NAMALWA (cell line): ENCODE results near the gene CLRN1.
"Not testable (repeated sequence)": the region's sequence is repeated elsewhere in the genome, so short reads cannot be mapped to it uniquely, and the experiment has no call there.

ENCODE experiments used
- DNase-seq: peaks from one replicate; pipeline ENCODE4 v3.0.0-alpha.2; 2015; ENCODE audit warnings: low spot score

CLRN1 gene, protein sequence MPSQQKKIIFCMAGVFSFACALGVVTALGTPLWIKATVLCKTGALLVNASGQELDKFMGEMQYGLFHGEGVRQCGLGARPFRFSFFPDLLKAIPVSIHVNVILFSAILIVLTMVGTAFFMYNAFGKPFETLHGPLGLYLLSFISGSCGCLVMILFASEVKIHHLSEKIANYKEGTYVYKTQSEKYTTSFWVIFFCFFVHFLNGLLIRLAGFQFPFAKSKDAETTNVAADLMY

GRCh38 chr3:150972366-150973071 is at the start of gene CLRN1:
Gene CLRN1 (minus strand): TSS chr3:150972727. CDS start chr3:150972708, 19 bp downstream.
- no peak for DNase-seq

- DNase-seq, result no peak
These were observed 43.9 kb upstream of the CLRN1 start for GRCh38 chr3:151016478-151016795.

GRCh38 chr3:151015767-151016477 is 43.4 kb upstream of the CLRN1 start:
- DNase-seq, result no peak

GRCh38 chr3:151015181-151015580 is 42.7 kb upstream of the CLRN1 start:
- DNase-seq, result no peak

- DNase-seq, result no peak
These were observed 42.0 kb upstream of the CLRN1 start for GRCh38 chr3:151014501-151015018.

DNA sequence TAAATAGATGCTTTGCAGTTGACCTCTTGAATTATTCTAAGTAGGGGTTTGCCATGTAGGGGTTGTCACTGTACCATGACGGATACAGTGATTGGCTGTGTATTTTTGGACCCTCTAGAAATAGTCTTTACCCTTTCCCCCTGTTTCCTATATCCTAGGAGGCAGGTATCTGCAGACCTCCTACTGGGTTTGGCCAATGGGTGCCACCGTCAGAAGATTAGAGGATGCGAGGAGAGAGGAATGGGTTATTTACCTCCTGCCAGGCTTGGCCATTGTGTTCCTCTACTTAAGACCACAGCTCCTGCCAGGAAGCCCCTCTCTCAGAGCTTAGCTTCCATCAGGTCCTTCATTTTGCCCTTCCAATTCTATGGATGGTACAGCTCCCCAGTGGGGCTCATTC is 40.2 kb upstream of the CLRN1 start:
- no peak for DNase-seq

GRCh38 chr3:151011427-151011826 is 38.9 kb upstream of the CLRN1 start:
- no peak for DNase-seq

GRCh38 chr3:151009981-151010380 is 37.5 kb upstream of the CLRN1 start:
- DNase-seq, result no peak

DNA sequence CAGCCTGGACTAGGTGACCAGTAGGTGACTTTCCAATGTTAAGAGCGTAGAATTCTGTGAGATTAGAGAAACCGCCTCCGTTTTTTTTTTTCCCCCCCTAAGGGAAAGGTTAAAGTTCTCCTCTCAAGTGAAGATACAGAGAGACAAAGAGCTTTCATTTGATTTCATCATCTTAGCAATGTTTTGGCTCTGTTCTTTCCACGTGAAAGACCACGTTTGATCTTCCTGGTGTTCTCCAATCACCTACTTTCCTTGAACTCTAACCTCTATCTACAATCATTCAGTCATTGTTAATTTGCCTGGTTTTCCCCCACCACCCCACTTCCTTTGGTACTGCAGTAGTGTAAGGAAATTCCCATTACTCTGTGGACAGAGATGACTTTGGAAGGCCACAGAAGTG is 36.9 kb upstream of the CLRN1 start:
- no peak for DNase-seq

GRCh38 chr3:151008699-151009098 is 36.2 kb upstream of the CLRN1 start:
- DNase-seq, result peak; percentile 8

GRCh38 chr3:151003768-151004134 is 31.2 kb upstream of the CLRN1 start:
- no peak for DNase-seq

GRCh38 chr3:151003029-151003767 is 30.7 kb upstream of the CLRN1 start:
- DNase-seq, result no peak

DNA sequence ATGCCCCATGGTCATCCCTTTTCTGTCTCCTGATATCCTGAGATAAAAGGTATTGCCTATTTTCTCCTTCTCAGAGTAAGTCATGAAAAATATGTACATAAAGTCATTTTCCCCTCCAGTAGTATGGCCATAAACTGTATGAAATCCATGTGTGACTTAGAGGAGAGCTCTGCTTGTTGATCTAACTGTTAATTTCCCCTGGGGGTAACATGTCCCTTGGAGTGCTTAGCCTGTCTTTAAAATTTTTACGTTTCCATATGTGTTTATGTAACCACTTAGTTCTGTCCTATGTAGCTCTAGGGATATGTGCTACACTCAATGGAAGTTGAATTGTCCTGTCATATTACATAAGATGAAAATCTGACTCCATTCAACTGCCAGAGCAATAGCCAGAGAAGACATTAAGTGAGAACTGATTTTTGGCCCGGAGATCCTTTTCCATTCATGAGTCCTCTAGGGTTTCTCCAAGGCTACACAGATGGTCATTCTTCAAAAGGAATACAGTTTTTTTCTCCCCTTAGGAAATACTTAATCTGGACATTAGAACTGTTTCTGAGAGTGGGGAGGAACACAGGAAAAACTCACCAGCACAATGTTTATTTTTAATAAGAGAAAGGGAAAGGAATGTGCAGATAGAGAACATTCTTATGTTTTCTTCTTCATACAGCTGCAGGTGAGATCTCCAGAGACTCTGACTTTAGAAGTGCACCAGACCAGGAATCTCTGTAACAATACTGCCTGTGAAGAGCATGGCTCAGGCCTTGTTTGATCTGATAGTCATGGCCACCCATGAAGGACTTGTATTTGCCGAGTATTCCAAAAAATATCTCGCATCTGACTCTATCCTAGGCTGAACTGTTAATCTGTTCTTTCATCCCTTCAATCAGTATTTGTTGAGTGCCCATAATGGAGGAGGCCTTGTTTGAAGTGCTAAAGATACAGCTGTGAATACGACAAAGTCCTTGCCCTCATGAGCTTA is 29.8 kb upstream of the CLRN1 start:
- DNase-seq, result no peak

DNA sequence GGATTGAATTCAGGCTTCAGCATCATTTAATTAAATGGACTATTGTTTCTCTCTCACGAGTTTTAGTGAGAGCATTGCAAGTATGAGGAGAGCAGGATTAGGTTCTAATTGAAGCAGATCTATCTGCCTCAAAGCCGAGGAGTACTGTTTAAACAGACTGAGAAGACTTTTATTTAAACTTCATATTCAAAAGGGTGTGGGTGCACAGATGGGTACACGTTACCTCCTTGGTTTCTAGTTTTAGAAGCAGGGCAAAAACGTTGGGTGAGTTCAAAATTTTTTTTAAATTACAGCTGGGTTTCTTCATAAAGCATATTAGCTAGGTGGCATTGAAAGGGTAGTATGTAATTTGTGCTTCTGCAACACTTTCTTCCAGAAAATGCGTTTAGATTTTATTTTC is 26.5 kb upstream of the CLRN1 start:
- DNase-seq, result no peak

- no peak for DNase-seq
These were observed 24.2 kb upstream of the CLRN1 start for GRCh38 chr3:150996731-150997130.

DNA sequence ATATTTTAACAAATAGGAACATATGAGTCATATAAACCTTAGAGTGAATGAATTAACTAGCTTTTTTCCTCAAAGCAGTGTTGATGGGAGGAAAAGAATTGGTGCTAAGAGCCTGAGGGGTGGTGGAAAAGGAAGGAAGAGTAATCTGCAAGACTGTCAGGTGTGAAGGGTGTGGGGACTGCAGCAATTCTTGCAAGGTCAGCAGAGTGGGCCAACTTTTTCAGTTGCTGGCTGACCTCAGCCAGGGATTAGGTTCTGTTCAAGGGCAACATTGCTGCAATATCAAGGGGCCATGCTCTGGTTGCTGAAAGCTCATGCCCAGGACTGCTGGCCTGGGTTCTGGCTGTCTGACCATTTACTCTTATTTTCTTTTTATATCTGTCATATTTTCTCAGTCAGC is 23.0 kb upstream of the CLRN1 start:
- DNase-seq, result no peak

DNA sequence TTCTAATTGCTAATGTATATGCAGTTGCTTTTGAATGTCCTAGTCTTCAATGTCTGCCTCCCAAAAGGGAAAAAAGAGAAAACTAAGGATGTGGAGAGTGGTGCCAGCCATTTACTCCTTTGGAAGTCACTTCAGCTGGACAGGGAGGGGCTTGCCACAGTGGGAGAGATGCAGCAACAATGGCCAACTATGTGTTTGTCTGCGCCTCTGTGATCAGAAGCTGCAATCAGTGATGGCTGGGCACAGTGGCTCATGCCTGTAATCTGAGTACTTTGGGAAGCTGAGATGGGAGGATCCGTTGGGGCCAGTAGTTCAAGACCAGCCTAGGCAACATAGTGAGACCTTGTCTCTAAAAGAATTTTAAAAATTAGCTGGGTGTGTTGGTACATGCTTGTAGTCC is 16.7 kb upstream of the CLRN1 start:
- DNase-seq, result no peak

DNA sequence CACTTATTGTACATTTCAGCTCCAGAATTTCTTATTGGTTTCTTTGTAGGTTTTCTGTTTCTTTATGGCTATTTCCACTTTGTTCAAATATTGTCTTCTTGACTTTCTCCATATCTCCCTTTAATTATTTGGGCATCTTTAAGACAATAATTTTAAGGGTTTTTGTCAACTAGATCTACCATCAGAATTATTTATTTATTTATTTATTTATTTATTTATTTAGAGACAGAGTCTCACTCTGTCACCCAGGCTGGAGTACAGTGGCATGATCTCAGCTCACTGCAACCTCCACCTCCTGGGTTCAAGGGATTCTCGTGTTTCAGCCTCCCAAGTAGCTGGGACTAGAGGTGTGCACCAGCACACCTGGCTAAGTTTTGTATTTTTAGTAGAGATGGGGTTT is 15.9 kb upstream of the CLRN1 start:
- not testable (repeated sequence) for DNase-seq

DNA sequence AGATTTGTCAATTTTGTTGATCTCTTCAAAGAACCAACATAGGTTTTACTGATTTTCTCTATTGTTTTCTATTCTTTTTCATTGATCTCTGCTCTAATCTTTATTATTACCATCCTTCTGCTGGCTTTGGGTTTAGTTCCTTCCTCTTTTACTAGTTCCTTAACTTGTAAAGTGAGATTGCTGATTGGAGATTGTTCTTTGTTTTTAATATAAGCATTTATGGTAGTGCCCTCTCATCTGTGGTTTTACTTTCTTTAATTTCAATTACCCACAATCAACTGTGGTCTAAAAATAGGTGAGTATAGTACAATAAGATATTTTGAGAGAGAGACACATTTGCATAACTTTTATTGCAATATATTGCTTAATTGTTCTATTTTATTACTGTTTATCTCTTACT is 13.2 kb upstream of the CLRN1 start:
- DNase-seq, result no peak

DNA sequence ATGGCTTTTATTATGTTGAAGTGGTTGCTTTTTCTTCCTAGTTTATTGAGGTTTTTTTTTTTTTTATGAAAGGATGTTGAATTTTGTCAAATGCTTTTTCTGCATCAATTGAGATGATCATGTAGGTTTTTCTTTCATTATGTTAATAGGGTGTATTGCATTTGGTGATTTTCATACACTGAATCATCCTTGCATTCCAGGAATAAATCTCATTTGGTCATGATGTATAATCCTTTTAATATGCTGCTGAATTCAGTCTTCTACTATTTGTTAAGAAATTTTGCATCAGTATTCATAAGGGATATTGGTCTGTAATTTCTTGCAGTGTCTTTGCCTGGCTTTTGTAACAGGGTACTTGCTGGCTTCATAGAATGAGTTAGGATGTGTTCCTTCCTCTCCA is 11.5 kb upstream of the CLRN1 start:
- DNase-seq, result no peak

DNA sequence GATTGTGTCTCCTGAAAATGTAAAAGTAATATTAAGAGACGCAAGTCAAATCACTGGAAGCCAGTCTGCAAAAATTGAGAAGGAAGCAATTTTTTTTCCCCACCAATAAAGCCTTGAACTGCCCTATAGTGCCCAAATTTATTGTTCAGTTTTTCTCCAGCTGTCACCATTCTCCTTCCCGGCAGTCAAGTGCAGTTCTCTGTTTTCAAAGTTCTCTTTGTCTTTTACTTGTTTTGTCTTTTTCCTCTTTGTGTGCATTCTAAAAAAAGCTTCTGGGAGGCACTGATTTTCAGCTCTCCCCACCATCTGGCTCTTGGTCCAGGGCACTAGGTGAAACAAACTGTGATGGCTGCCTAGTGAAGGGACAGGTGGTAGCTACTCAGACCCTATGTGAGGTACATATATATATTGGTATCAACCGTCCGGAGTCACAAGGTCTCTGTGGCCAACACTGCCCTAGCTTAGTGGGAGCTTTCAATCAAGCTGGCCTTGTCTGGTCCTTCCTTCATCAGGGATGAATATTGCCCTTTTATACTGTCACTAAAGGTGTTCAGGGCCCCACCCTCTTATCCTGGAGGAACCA is 6.1 kb upstream of the CLRN1 start:
- DNase-seq, result no peak
